Heart left ventricle (tissue), 16 donors: ENCODE results near the gene RNASEH2C. TPM values are rescaled to one million over a fixed set of nuclear protein-coding genes. Genes with fewer than 3 reads are reported as not detected.

Experiments used
- ATAC-seq, 4 donors: fragments of 200-7000 bp; cut with Tn5 transposase; one replicate each; pipeline ENCODE4 v1.9.1; 2020 to 2022; ENCODE audit warnings: moderate library complexity in 4 of 4, mild to moderate bottlenecking in 3 of 4, moderate number of reproducible peaks in 1 of 4
- DNase-seq, 5 donors: peaks; one replicate each; pipeline ENCODE4 v3.0.0-alpha.2; 2020
- H3K27ac ChIP-seq, 12 donors: fragments of 200-600 bp; sonication (generic) in 4 of 12; one replicate each; pipeline versions ENCODE4 v1.5.0 to v1.8.0; 2016 to 2022; ENCODE audit warnings: mild to moderate bottlenecking in 2 of 12
- H3K27me3 ChIP-seq, 9 donors: fragments of 200-600 bp; sonication (generic) in 2 of 9; one replicate each; pipeline versions ENCODE4 v1.5.1 to v1.8.0; 2016 to 2022; ENCODE audit warnings: mild to moderate bottlenecking in 3 of 9
- H3K36me3 ChIP-seq, 9 donors: fragments of 200-600 bp; sonication (generic) in 2 of 9; one replicate each; pipeline versions ENCODE4 v1.5.0 to v1.8.0; 2018 to 2022; ENCODE audit warnings: mild to moderate bottlenecking in 2 of 9
- H3K4me1 ChIP-seq, 12 donors: fragments of 200-600 bp; sonication (generic) in 4 of 12; one replicate each; pipeline versions ENCODE4 v1.5.0 to v1.8.0; 2016 to 2022; ENCODE audit warnings: mild to moderate bottlenecking in 3 of 12
- H3K4me3 ChIP-seq, 12 donors: fragments of 200-600 bp; sonication (generic) in 4 of 12; one replicate each; pipeline versions ENCODE4 v1.5.0 to v1.8.0; 2017 to 2022; ENCODE audit warnings: mild to moderate bottlenecking in 9 of 12, moderate library complexity in 4 of 12
- H3K9me3 ChIP-seq, 12 donors: fragments of 200-600 bp; sonication (generic) in 4 of 12; one replicate each; pipeline versions ENCODE4 v1.5.0 to v1.8.0; 2016 to 2022; ENCODE audit warnings: mild to moderate bottlenecking in 1 of 12
- CTCF ChIP-seq, 12 donors: fragments of 200-600 bp; sonication (generic) in 4 of 12; IDR thresholded peaks; one replicate each; pipeline versions ENCODE4 v1.5.0 to v1.8.0; 2018 to 2022; ENCODE audit warnings: antibody characterized with exemption in 12 of 12, mild to moderate bottlenecking in 5 of 12
- POLR2A ChIP-seq, 2 donors: fragments of 450-650 bp; IDR thresholded peaks; one replicate each; pipeline ENCODE4 v1.6.1; 2017; ENCODE audit warnings: antibody characterized with exemption in 2 of 2, mild to moderate bottlenecking in 2 of 2, moderate library complexity in 2 of 2
- WGBS, 4 donors: extraction: QIAGEN DNeasy Blood & Tissue Kit in 2 of 4; methylation state at CpG; one replicate each; pipeline versions ENCODE4 v1.1.5 to v1.1.7; 2013 to 2018; 5-methylcytosine and 5-hydroxymethylcytosine counted together
- intact Hi-C, 10 donors: fragments of 100-400 bp; cut with DNase I; formaldehyde crosslinking; loops; one replicate each; pipeline versions ENCODE4 v1.11.1 to v1.14.2; 2022
- polyA plus RNA-seq, 2 donors: library from polyadenylated mRNA; stranded (reverse); fragments of 200-250 nt; gene quantifications; one replicate each; pipeline ENCODE4 v1.2.3, GENCODE V29; 2013
- total RNA-seq, 9 donors: library from RNA; depleted of rRNA in 2 of 9; stranded (reverse); fragments of >200 nt in 2 of 9; fragmentation: NEBNext Ultra II Directional in 3 of 9; extraction: Animal tissue kit (Norgen Biotek cat#: 25700) in 3 of 9; gene quantifications; one replicate each; pipeline versions ENCODE4 v1.1.0 to v1.2.4, GENCODE V29; 2016 to 2023
- donor health status: ischemic (EF 13 %, LVEDD 7.1; RV severe dilation, severe dysfunction).
- donor health status: healthy with polysubstance abuse.
- donor health status: DM: no; HTN: yes; CAD: no.
- donor health status: DM: no; HTN: no; CAD: no.
- donor health status: ischemic (EF 25% LVEDD 6.9; RV normal size, moderate dysfunction).
- donor health status: ischemic (EF 25% LVEDD 5.7; RV mildly dilated, moderate dysfunction).
- donor health status: healthy.
- donor health status: DM: yes; HTN: yes; CAD: no.
- donor health status: ischemic (EF 35%, LVEDD 5.7; RV mildly dilated, moderate dysfunction).
- donor health status: nonischemic (EF 11% LVEDD 7.7; RV severe dilation, severe dysfunction).
- donor health status: DM: yes; HTN: yes; CAD: no.
- donor health status: PGD.
- donor health status: ischemic (EF 29% LVEDD 5.4; RV normal size, mild dysfunction).
- donor health status: nonischemic (EF 23%, LVEDD 6.1; RV moderate dilation, normal function).

Gene RNASEH2C
- total and polyA plus RNA-seq, 11 donors, result 31.7 to 131 (median 54.7) TPM

- intact Hi-C loops, result loop anchor here in 3 of 10 donors (10.0 kb wide), 2 partner anchors 104 to 266 kb away; partner anchors contain the start of genes MAP3K11 (in 1 of the 3) and PCNX3 (in 1 of the 3)
- Histone ChIP-seq H3K9me3 (no peaks in the 10 kb centered on the region), H3K36me3 (peaks cover 4 to 63% (median 58%) of the 10 kb centered on the region in 9 donors), H3K27me3 (no peaks in the 10 kb centered on the region), H3K4me3 (peak overlapping the region in 1 of 12 donors; percentile 97), H3K27ac (no peak overlapping the region), H3K4me1 (peaks cover 8 to 31% (median 17%) of the 10 kb centered on the region in 12 donors)
- TF ChIP-seq POLR2A (IDR thresholded peaks at IDR 0.05), result no peak
- TF ChIP-seq CTCF (IDR thresholded peaks at IDR 0.05), result no peak
- WGBS, 4 donors, result 89 to 93% (median 91%) methylated on average over 4 of the region's 4 CpGs
- DNase-seq (no peak), ATAC-seq (no peak)
Observed at GRCh38 chr11:65718531-65718930, 2.1 kb downstream of the RNASEH2C start.

- Histone ChIP-seq H3K36me3 (peaks cover 4 to 69% (median 64%) of the 10 kb centered on the region in 9 donors), H3K27me3 (no peaks in the 10 kb centered on the region), H3K27ac (no peak overlapping the region), H3K4me3 (no peak overlapping the region), H3K9me3 (no peaks in the 10 kb centered on the region), H3K4me1 (peaks cover 8 to 38% (median 21%) of the 10 kb centered on the region in 12 donors)
- ATAC-seq (no peak), DNase-seq (no peak)
- WGBS, 4 donors, result 46 to 77% (median 64%) methylated on average over 4 to 6 of the region's 6 CpGs
- TF ChIP-seq POLR2A (IDR thresholded peaks at IDR 0.05) (no peak), CTCF (IDR thresholded peaks at IDR 0.05) (no peak)
- intact Hi-C loops, result loop anchor here in 3 of 10 donors (10.0 kb wide), 2 partner anchors 103 to 267 kb away; partner anchors contain the start of genes MAP3K11 (in 1 of the 3) and PCNX3 (in 1 of the 3)
Observed at GRCh38 chr11:65717906-65718305, 2.7 kb downstream of the RNASEH2C start.

- no peak overlapping the region for H3K4me3 ChIP-seq
- no peak overlapping the region for H3K27ac ChIP-seq
- peaks cover 4 to 71% (median 64%) of the 10 kb centered on the region in 9 donors for H3K36me3 ChIP-seq
- no peaks in the 10 kb centered on the region for H3K9me3 ChIP-seq
- ATAC-seq (no peak), DNase-seq (no peak)
- H3K27me3 ChIP-seq, result no peaks in the 10 kb centered on the region
- intact Hi-C loops, result loop anchor here in 3 of 10 donors (10.0 kb wide), 2 partner anchors 102 to 268 kb away; partner anchors contain the start of genes MAP3K11 (in 1 of the 3) and PCNX3 (in 1 of the 3)
- H3K4me1 ChIP-seq, result peaks cover 8 to 43% (median 25%) of the 10 kb centered on the region in 12 donors
- TF ChIP-seq POLR2A (IDR thresholded peaks at IDR 0.05) (no peak), CTCF (IDR thresholded peaks at IDR 0.05) (no peak)
- WGBS, 4 donors, result 77 to 81% (median 80%) methylated on average over 10 to 14 of the region's 14 CpGs
Observed at GRCh38 chr11:65716774-65717405, 3.7 kb downstream of the RNASEH2C start.

- no peak for DNase-seq
- intact Hi-C loops, result loop anchor here in 3 of 10 donors (10.0 kb wide), 2 partner anchors 102 to 268 kb away; partner anchors contain the start of genes MAP3K11 (in 1 of the 3) and PCNX3 (in 1 of the 3)
- TF ChIP-seq POLR2A (IDR thresholded peaks at IDR 0.05) (no peak), CTCF (IDR thresholded peaks at IDR 0.05) (no peak)
Observed at GRCh38 chr11:65716302-65716701, 4.3 kb downstream of the RNASEH2C start.

More at GRCh38 chr11:65716302-65716701, 4.3 kb downstream of the RNASEH2C start:
- Histone ChIP-seq H3K4me1 (peaks cover 8 to 46% (median 27%) of the 10 kb centered on the region in 12 donors), H3K27ac (no peak overlapping the region), H3K4me3 (no peak overlapping the region), H3K9me3 (no peaks in the 10 kb centered on the region), H3K36me3 (peaks cover 4 to 71% (median 64%) of the 10 kb centered on the region in 9 donors), H3K27me3 (no peaks in the 10 kb centered on the region)
- 81 to 87% (median 81%) methylated on average over 6 to 7 of the region's 7 CpGs for WGBS, 4 donors
- no peak for ATAC-seq
